GM12878 (cell line): Measurements from ENCODE around the gene MND1.

Experiments used
- CTCF ChIP-seq, 3 experiments: IDR thresholded peaks in 2 of 3; conservative IDR thresholded peaks in 1 of 3; 2 replicates each; pipeline ENCODE4 v1.5.1; 2011; ENCODE audit warnings: low read depth in 3 of 3, low read length in 3 of 3, mild to moderate bottlenecking in 3 of 3, control low read depth in 2 of 3, moderate library complexity in 2 of 3, inconsistent platforms in 1 of 3, mixed read lengths in 1 of 3; ENCODE audit not compliant: control insufficient read depth in 2 of 3, insufficient read depth in 1 of 3; ENCODE audit errors: extremely low read depth in 1 of 3
- EZH2 ChIP-seq: IDR thresholded peaks from 2 replicates; pipeline ENCODE4 v1.6.1; 2012; ENCODE audit warnings: low read depth, mild to moderate bottlenecking, control low read depth, inconsistent platforms, low read length, borderline replicate concordance; ENCODE audit not compliant: control insufficient read depth
- IRF5 ChIP-seq: fragments of 450-650 bp; IDR thresholded peaks from 2 replicates; pipeline ENCODE4 v1.6.1; 2017; ENCODE audit warnings: borderline replicate concordance
- JUND ChIP-seq: IDR thresholded peaks from 2 replicates; pipeline ENCODE4 v1.6.1; 2012; ENCODE audit warnings: low read depth, mild to moderate bottlenecking, low read length, improper control_type of control experiment, moderate library complexity
- TCF7 ChIP-seq: IDR thresholded peaks from 2 replicates; pipeline ENCODE4 v1.6.1; 2014; ENCODE audit warnings: antibody characterized with exemption, borderline replicate concordance
- ZZZ3 ChIP-seq: IDR thresholded peaks from 2 replicates; pipeline ENCODE4 v1.6.1; 2011; ENCODE audit warnings: low read depth; ENCODE audit not compliant: control insufficient read depth, insufficient read length

- TF ChIP-seq ZZZ3 (no peak), JUND (no peak), TCF7 (no peak), IRF5 (no peak), CTCF (IDR thresholded peaks at IDR 0.05 in 2 of 3, conservative IDR thresholded peaks at IDR 0.05 in 1 of 3; ENCODE audit: control insufficient read depth in 2 of 3, extremely low read depth in 1 of 3, insufficient read depth in 1 of 3, low read depth in 3 of 3, low read length in 3 of 3) (no peak), EZH2 (no peak)
These were observed 103.7 kb downstream of the MND1 start for GRCh38 chr4:153448003-153448731.
